A549 treated with AZD2906 at 1 μM for 4 hours (cell line): ENCODE data around the gene CRHBP. TPM values are rescaled to one million over a fixed set of nuclear protein-coding genes. Genes with fewer than 3 reads are reported as not detected.

Source experiments
- total RNA-seq: library from RNA; stranded (reverse); fragments of 200-300 nt; extraction: Qiagen RNA extraction; gene quantifications from 5 replicates; pipeline ENCODE4 v1.2.3, GENCODE V29; 2022

The CRHBP gene
- 0.06 to 0.17 TPM (median 0.08 TPM) in 4 of 5 replicates, not detected in the other for total RNA-seq

GRCh38 chr5:76952795-76953536 is at the start of gene CRHBP:
TSS of gene CRHBP (plus strand) at chr5:76953045. CDS start at chr5:76953135, 90 bp downstream.

Other genes starting within 250 kb of the CRHBP start
- 40.6 to 60.8 TPM (median 54.5 TPM) in 5 replicates for gene F2R, start 236.9 kb upstream of the CRHBP start, total RNA-seq
- gene F2RL1, start 134.0 kb upstream of the CRHBP start, total RNA-seq, result 224 to 299 TPM (median 233 TPM) in 5 replicates
- not detected in 5 replicates for gene S100Z, start 103.0 kb upstream of the CRHBP start, total RNA-seq
- gene AGGF1, start 77.4 kb downstream of the CRHBP start, total RNA-seq, result 12.6 to 14.2 TPM (median 13.5 TPM) in 5 replicates
- gene ZBED3, start 134.2 kb downstream of the CRHBP start, total RNA-seq, result 3.9 to 5.3 TPM (median 4.2 TPM) in 5 replicates